Left cardiac atrium (tissue), 4 donors: ENCODE results near the gene PSENEN. TPM values are rescaled to one million over a fixed set of nuclear protein-coding genes. Genes with fewer than 3 reads are reported as not detected.
"Not testable (repeated sequence)": the region's sequence is repeated elsewhere in the genome, so short reads cannot be mapped to it uniquely, and the experiment has no call there.

Experiments used
- ATAC-seq, 2 donors: fragments of 200-7000 bp; cut with Tn5 transposase; one replicate each; pipeline ENCODE4 v1.9.1; 2020; ENCODE audit warnings: mild to moderate bottlenecking in 2 of 2, moderate library complexity in 2 of 2
- DNase-seq: peaks from one replicate; pipeline ENCODE4 v3.0.0-alpha.2; 2020
- intact Hi-C, 2 donors: fragments of 100-400 bp; cut with DNase I; formaldehyde crosslinking; loops; one replicate each; pipeline versions ENCODE4 v1.14.1 to v1.15.1; 2022 to 2023
- total RNA-seq, 2 donors: library from RNA; stranded (reverse); fragmentation: NEBNext Ultra II Directional; extraction: Animal tissue kit (Norgen Biotek cat#: 25700); gene quantifications; one replicate each; pipeline ENCODE4 v1.2.1, GENCODE V29; 2021
- donor health status: DM: no; HTN: yes; CAD: no.
- donor health status: DM: no; HTN: yes; CAD: no; lungs with severe emphysema.
- donor health status: DM: yes; HTN: yes; CAD: no.
- donor health status: Dilated cardiomyopathy.

PSENEN gene
- total RNA-seq, 2 donors from 2014 or later: 41.7 to 46.6 TPM

- DNase-seq (peak; percentile 97), ATAC-seq (peak; percentile 94 to 96)
- intact Hi-C loops: loop anchor here (2.0 to 10.0 kb wide), 3 partner anchors 24 to 218 kb away; partner anchors contain the start of genes LRFN3 (in 1 of the 2) and TMEM147 (in 1 of the 2)
Measured at GRCh38 chr19:35716801-35717664, 28.4 kb upstream of the PSENEN start.

GRCh38 chr19:35717665-35718344 is 27.6 kb upstream of the PSENEN start, which contains the start of gene KMT2B:
Gene KMT2B (plus strand): TSS chr19:35718003. CDS start chr19:35718019, 16 bp downstream.
- DNase-seq (no peak), ATAC-seq (peak; percentile 77 to 80)
- intact Hi-C loops: loop anchor here (2.0 to 10.0 kb wide), 3 partner anchors 25 to 217 kb away; partner anchors contain the start of genes LRFN3 (in 1 of the 2) and TMEM147 (in 1 of the 2)

GRCh38 chr19:35718345-35719041 is 27.0 kb upstream of the PSENEN start:
- intact Hi-C loops: loop anchor here (5.0 to 10.0 kb wide), 2 partner anchors 171 to 216 kb away; partner anchors contain the start of genes LRFN3 (in 1 of the 2) and TMEM147 (in 1 of the 2)
- DNase-seq: peak; percentile 60
- no peak for ATAC-seq

- intact Hi-C loops: loop anchor here (5.0 to 10.0 kb wide), 2 partner anchors 172 to 215 kb away; partner anchors contain the start of genes LRFN3 (in 1 of the 2) and TMEM147 (in 1 of the 2)
- ATAC-seq (no peak), DNase-seq (no peak)
Measured at GRCh38 chr19:35719402-35720162, 25.9 kb upstream of the PSENEN start.

GRCh38 chr19:35720163-35720524 is 25.3 kb upstream of the PSENEN start:
- no peak for ATAC-seq
- intact Hi-C loops: no loop called here
- no peak for DNase-seq

- intact Hi-C loops: no loop called here
- no peak for ATAC-seq
Measured at GRCh38 chr19:35720648-35721047, 24.8 kb upstream of the PSENEN start.

GRCh38 chr19:35721374-35721773 is 24.1 kb upstream of the PSENEN start:
- ATAC-seq: no peak
- intact Hi-C loops: no loop called here
- no peak for DNase-seq

More at GRCh38 chr19:35720648-35721047, 24.8 kb upstream of the PSENEN start:
- no peak for DNase-seq

- DNase-seq (no peak), ATAC-seq (no peak)
Measured at GRCh38 chr19:35722461-35722860, 23.0 kb upstream of the PSENEN start.

GRCh38 chr19:35722897-35723296 is 22.6 kb upstream of the PSENEN start:
- ATAC-seq (no peak), DNase-seq (no peak)
- intact Hi-C loops: no loop called here

More at GRCh38 chr19:35722461-35722860, 23.0 kb upstream of the PSENEN start:
- intact Hi-C loops: no loop called here

- intact Hi-C loops: no loop called here
- no peak for ATAC-seq
- DNase-seq: no peak
Measured at GRCh38 chr19:35723671-35724070, 21.8 kb upstream of the PSENEN start.

GRCh38 chr19:35724132-35724531 is 21.3 kb upstream of the PSENEN start:
- DNase-seq, ATAC-seq, intact Hi-C loops: not testable (repeated sequence)

- DNase-seq: no peak
Measured at GRCh38 chr19:35724560-35724959, 20.9 kb upstream of the PSENEN start.

GRCh38 chr19:35725216-35725861 is 20.1 kb upstream of the PSENEN start:
- DNase-seq: no peak
- no peak for ATAC-seq
- intact Hi-C loops: no loop called here

More at GRCh38 chr19:35724560-35724959, 20.9 kb upstream of the PSENEN start:
- ATAC-seq: no peak
- intact Hi-C loops: no loop called here

- DNase-seq (no peak), ATAC-seq (no peak)
- intact Hi-C loops: no loop called here
Measured at GRCh38 chr19:35727053-35727955, 18.1 kb upstream of the PSENEN start.

- intact Hi-C loops: no loop called here
- DNase-seq (no peak), ATAC-seq (no peak)
Measured at GRCh38 chr19:35727956-35728706, 17.3 kb upstream of the PSENEN start.

GRCh38 chr19:35729021-35729420 is 16.4 kb upstream of the PSENEN start:
- intact Hi-C loops: no loop called here
- no peak for ATAC-seq
- DNase-seq: no peak
